GM19468 (cell line): Measurements from ENCODE around the gene PRKAG2.
"Not testable (repeated sequence)": the region's sequence is repeated elsewhere in the genome, so short reads cannot be mapped to it uniquely, and the experiment has no call there.

ENCODE experiments used
- ATAC-seq: cut with Tn5 transposase; IDR thresholded peaks from one replicate; pipeline ENCODE4 v1.9.1; 2021; ENCODE audit warnings: mild to moderate bottlenecking, moderate library complexity, moderate number of reproducible peaks; ENCODE audit not compliant: unreplicated experiment; ENCODE audit errors: extremely low read depth

PRKAG2 gene

GRCh38 chr7:151809146-151809863 is 67.6 kb downstream of the PRKAG2 start:
- no peak for ATAC-seq

- no peak for ATAC-seq
Observed at GRCh38 chr7:151808400-151809145, 68.3 kb downstream of the PRKAG2 start.

GRCh38 chr7:151807846-151808245 is 69.1 kb downstream of the PRKAG2 start:
- no peak for ATAC-seq

- no peak for ATAC-seq
Observed at GRCh38 chr7:151806952-151807775, 69.8 kb downstream of the PRKAG2 start.

GRCh38 chr7:151806204-151806603 is 70.7 kb downstream of the PRKAG2 start:
- ATAC-seq: no peak

- no peak for ATAC-seq
Observed at GRCh38 chr7:151805191-151805590, 71.7 kb downstream of the PRKAG2 start.

GRCh38 chr7:151804756-151805155 is 72.2 kb downstream of the PRKAG2 start:
- ATAC-seq: no peak

- ATAC-seq: no peak
Observed at GRCh38 chr7:151803841-151804240, 73.1 kb downstream of the PRKAG2 start.

GRCh38 chr7:151802469-151802846 is 74.5 kb downstream of the PRKAG2 start:
- no peak for ATAC-seq

GRCh38 chr7:151801782-151802468 is 75.0 kb downstream of the PRKAG2 start:
- ATAC-seq: no peak

- ATAC-seq: no peak
Observed at GRCh38 chr7:151801291-151801690, 75.6 kb downstream of the PRKAG2 start.

GRCh38 chr7:151800861-151801260 is 76.1 kb downstream of the PRKAG2 start:
- no peak for ATAC-seq

GRCh38 chr7:151800391-151800790 is 76.5 kb downstream of the PRKAG2 start:
- ATAC-seq: no peak

- ATAC-seq: no peak
Observed at GRCh38 chr7:151799506-151799905, 77.4 kb downstream of the PRKAG2 start.

- no peak for ATAC-seq
Observed at GRCh38 chr7:151798851-151799448, 78.0 kb downstream of the PRKAG2 start.

GRCh38 chr7:151797667-151798307 is 79.1 kb downstream of the PRKAG2 start:
- not testable (repeated sequence) for ATAC-seq

GRCh38 chr7:151796871-151797537 is 79.9 kb downstream of the PRKAG2 start:
- ATAC-seq: no peak

GRCh38 chr7:151796091-151796870 is 80.6 kb downstream of the PRKAG2 start:
- no peak for ATAC-seq
